GM23338 (cell line): ENCODE results near the gene PDE6C. TPM values are rescaled to one million over a fixed set of nuclear protein-coding genes. Genes with fewer than 3 reads are reported as not detected.

Experiments used
- ATAC-seq: fragments of 200-7000 bp; cut with Tn5 transposase; 3 replicates; pipeline ENCODE4 v1.9.1; 2020
- DNase-seq: peaks from one replicate; pipeline ENCODE4 v3.0.0-alpha.2; 2015; ENCODE audit warnings: low spot score
- H2AFZ ChIP-seq: fragments of 200-600 bp; sonication (generic); 2 replicates; pipeline ENCODE4 v1.8.0; 2016; ENCODE audit warnings: antibody characterized with exemption, mild to moderate bottlenecking, moderate library complexity
- H3F3A ChIP-seq: fragments of 200-600 bp; sonication (generic); replicated peaks from 2 replicates; pipeline ENCODE4 v1.8.0; 2017; ENCODE audit warnings: antibody characterized with exemption, mixed run types, low read depth
- H3K27ac ChIP-seq: fragments of 200-600 bp; sonication (generic); 2 replicates; pipeline ENCODE4 v1.6.1; 2016; ENCODE audit warnings: low read depth
- H3K27me3 ChIP-seq: fragments of 200-600 bp; sonication (generic); 2 replicates; pipeline ENCODE4 v1.8.0; 2016; ENCODE audit warnings: mild to moderate bottlenecking, mixed run types, moderate library complexity; ENCODE audit not compliant: insufficient read depth
- H3K36me3 ChIP-seq: fragments of 200-600 bp; sonication (generic); 2 replicates; pipeline ENCODE4 v1.8.0; 2016; ENCODE audit warnings: mild to moderate bottlenecking; ENCODE audit not compliant: insufficient read depth
- H3K4me1 ChIP-seq: fragments of 200-600 bp; sonication (generic); 2 replicates; pipeline ENCODE4 v1.8.0; 2016; ENCODE audit warnings: mild to moderate bottlenecking, moderate library complexity; ENCODE audit not compliant: insufficient read depth
- H3K4me2 ChIP-seq: fragments of 200-600 bp; sonication (generic); 2 replicates; pipeline ENCODE4 v1.7.1; 2017; ENCODE audit warnings: mixed run types
- H3K4me3 ChIP-seq: fragments of 200-600 bp; sonication (generic); 2 replicates; pipeline ENCODE4 v1.6.1; 2016; ENCODE audit warnings: mixed run types
- H3K79me2 ChIP-seq: fragments of 200-600 bp; sonication (generic); replicated peaks from 2 replicates; pipeline ENCODE4 v1.8.0; 2017; ENCODE audit warnings: mild to moderate bottlenecking; ENCODE audit not compliant: insufficient read depth
- H3K9me2 ChIP-seq: fragments of 200-600 bp; sonication (generic); 2 replicates; pipeline ENCODE4 v1.8.0; 2017; ENCODE audit not compliant: insufficient read depth
- H4K20me1 ChIP-seq: fragments of 200-600 bp; sonication (generic); replicated peaks from 2 replicates; pipeline ENCODE4 v1.8.0; 2017; ENCODE audit warnings: mild to moderate bottlenecking; ENCODE audit not compliant: insufficient read depth
- H3K27ac Mint-ChIP-seq: 2 replicates; pipeline ENCODE4 v1.8.0; 2020; ENCODE audit warnings: inconsistent platforms, mild to moderate bottlenecking, moderate library complexity, mixed read lengths
- H3K27me3 Mint-ChIP-seq: 3 replicates; pipeline ENCODE4 v1.8.0; 2022; ENCODE audit warnings: low read depth, mild to moderate bottlenecking, moderate library complexity, mixed read lengths, inconsistent platforms; ENCODE audit not compliant: insufficient read depth, poor library complexity
- H3K36me3 Mint-ChIP-seq: 3 replicates; pipeline ENCODE4 v1.8.0; 2021; ENCODE audit warnings: low read depth, mild to moderate bottlenecking, inconsistent platforms, moderate library complexity, mixed read lengths
- H3K4me1 Mint-ChIP-seq: 3 replicates; pipeline ENCODE4 v1.8.0; 2020; ENCODE audit warnings: mild to moderate bottlenecking, inconsistent platforms, mixed read lengths
- H3K4me3 Mint-ChIP-seq: 3 replicates; pipeline ENCODE4 v1.8.0; 2021; ENCODE audit warnings: moderate library complexity, mild to moderate bottlenecking, inconsistent platforms, mixed read lengths
- H3K9me3 Mint-ChIP-seq: 3 replicates; pipeline ENCODE4 v1.8.0; 2020; ENCODE audit warnings: moderate library complexity, mild to moderate bottlenecking, inconsistent platforms, mixed read lengths
- CREB1 ChIP-seq: fragments of 250-450 bp; sonication (Bioruptor Pico); IDR thresholded peaks from 2 replicates; pipeline ENCODE4 v1.5.0; 2020; ENCODE audit warnings: low read depth, mild to moderate bottlenecking, moderate library complexity
- CTCF ChIP-seq, 2 experiments: fragments of 200-600 bp in 1 of 2; sonication (generic) in 1 of 2; conservative IDR thresholded peaks; 2 replicates each; pipeline versions ENCODE4 v1.5.1 to v1.6.1; 2016 to 2017; ENCODE audit warnings: antibody characterized with exemption in 2 of 2, low read depth in 2 of 2, mild to moderate bottlenecking in 2 of 2, moderate library complexity in 1 of 2
- ETS1 ChIP-seq: IDR thresholded peaks from 2 replicates; pipeline ENCODE4 v1.6.1; 2016; ENCODE audit warnings: antibody characterized with exemption
- EZH2 ChIP-seq: fragments of 200-600 bp; sonication (generic); IDR thresholded peaks from one replicate; pipeline ENCODE4 v1.8.0; 2017; ENCODE audit warnings: antibody characterized with exemption, mild to moderate bottlenecking, low read depth; ENCODE audit not compliant: unreplicated experiment
- STAT1 ChIP-seq: IDR thresholded peaks from one replicate; pipeline ENCODE4 v1.6.1; 2016; ENCODE audit warnings: antibody characterized with exemption; ENCODE audit not compliant: unreplicated experiment
- ZNF331 ChIP-seq: fragments of 250-450 bp; sonication (Bioruptor Pico); IDR thresholded peaks from 2 replicates; pipeline ENCODE4 v1.5.0; 2020; ENCODE audit warnings: low read depth, mild to moderate bottlenecking, moderate library complexity
- polyA plus RNA-seq: library from polyadenylated mRNA; unstranded; fragments of >200 nt; fragmentation: Nextera tagmentation; extraction: Ambion mirVana; gene quantifications from 2 replicates; pipeline ENCODE4 v1.2.1, GENCODE V29; 2016
- total RNA-seq: library from RNA; depleted of rRNA; stranded (reverse); fragments of >200 nt; shearing (Covaris generic); gene quantifications from 2 replicates; pipeline ENCODE4 v1.2.3, GENCODE V29; 2014

The PDE6C gene
- total and polyA plus RNA-seq, 2 experiments from 2014 or later, result 0.06 TPM; not detected in 1

GRCh38 chr10:93678805-93679587 lies 66.7 kb downstream of the PDE6C start:
- Histone ChIP-seq H3K4me1 (no peaks in the 10 kb centered on the region), H3K36me3 (no peaks in the 10 kb centered on the region), H3K9me2 (no peaks in the 10 kb centered on the region), H3K79me2 (no peaks in the 10 kb centered on the region), H3K4me2 (no peak overlapping the region), H2AFZ (no peak overlapping the region), H3K27me3 (no peaks in the 10 kb centered on the region), H3K27ac (no peak overlapping the region), H3F3A (no peaks in the 10 kb centered on the region), H3K4me3 (no peak overlapping the region), H4K20me1 (no peaks in the 10 kb centered on the region)
- Mint-ChIP-seq H3K4me3 (no peak overlapping the region), H3K36me3 (peaks cover 8% of the 10 kb centered on the region; the same call in 2 of the 3 replicates), H3K27ac (no peak overlapping the region), H3K4me1 (no peaks in the 10 kb centered on the region), H3K27me3 (no peaks in the 10 kb centered on the region), H3K9me3 (no peaks in the 10 kb centered on the region)
- TF ChIP-seq ETS1, result no peak
- ATAC-seq (no peak), DNase-seq (no peak)

GRCh38 chr10:93680412-93681047 lies 68.2 kb downstream of the PDE6C start:
- no peak for TF ChIP-seq ETS1
- TF ChIP-seq CTCF (conservative IDR thresholded peaks at IDR 0.05; ENCODE audit: low read depth in 2 of 2), result peak; percentile 37 to 44
- no peak for TF ChIP-seq STAT1
- no peak for TF ChIP-seq ZNF331 (CRISPR knock-in tag)
- TF ChIP-seq EZH2, result no peak
- TF ChIP-seq CREB1 (CRISPR knock-in tag), result no peak
- no peaks in the 10 kb centered on the region for H3F3A ChIP-seq
- ATAC-seq, result no peak
- no peaks in the 10 kb centered on the region for H3K79me2 ChIP-seq
- no peaks in the 10 kb centered on the region for H3K27me3 Mint-ChIP-seq
- no peaks in the 10 kb centered on the region for H3K9me3 Mint-ChIP-seq
- DNase-seq, result peak; percentile 27
- peaks cover 10% of the 10 kb centered on the region; the same call in 2 of the 3 replicates for H3K4me1 Mint-ChIP-seq
- no peaks in the 10 kb centered on the region for H3K27me3 ChIP-seq
- no peaks in the 10 kb centered on the region for H4K20me1 ChIP-seq
- no peak overlapping the region for H3K4me2 ChIP-seq
- H3K4me1 ChIP-seq, result peaks cover 14% of the 10 kb centered on the region
- H3K4me3 ChIP-seq, result no peak overlapping the region
- H3K27ac Mint-ChIP-seq, result no peak overlapping the region
- H3K4me3 Mint-ChIP-seq, result no peak overlapping the region
- no peak overlapping the region for H3K27ac ChIP-seq
- no peak overlapping the region for H2AFZ ChIP-seq
- H3K36me3 ChIP-seq, result no peaks in the 10 kb centered on the region
- no peaks in the 10 kb centered on the region for H3K9me2 ChIP-seq
- H3K36me3 Mint-ChIP-seq, result peaks cover 8% of the 10 kb centered on the region; the same call in 2 of the 3 replicates
